Measurements from ENCODE around the gene CELF2. TPM values are rescaled to one million over a fixed set of nuclear protein-coding genes. Genes with fewer than 3 reads are reported as not detected.

Gene CELF2
- total and polyA plus RNA-seq, 2 of the 4 experiments (the other 2 are of a cell fraction), result 3.5 to 6.6 TPM

GRCh38 chr10:11159543-11160215 is 142.0 kb downstream of the CELF2 start:
- no peak overlapping the region for H2BK15ac ChIP-seq (ENCODE audit: low read depth, low read length)
- peaks cover 3% of the 10 kb centered on the region; the same call in 1 of the 2 replicates for H3K27me3 ChIP-seq (ENCODE audit: control insufficient read depth, insufficient read depth, low read length)
- no peak overlapping the region for H2AFZ ChIP-seq (replicated peaks; ENCODE audit: low read length, poor library complexity)
- H3K9ac ChIP-seq (ENCODE audit: low read depth, low read length), result no peak overlapping the region
- WGBS, 2 experiments (ENCODE audit: extremely low coverage in 2 of 2, insufficient read length in 1 of 2), result no CpG with 5 or more reads among the region's 8 CpGs
- intact Hi-C loops (cut with micrococcal nuclease) (no loop called here), dilution Hi-C loops (cut with HindIII; ENCODE audit: low sequenced_read_pairs, unreplicated experiment) (no loop called here), in situ Hi-C loops (cut with MboI; ENCODE audit: low sequenced_read_pairs) (no loop called here)
- BruUV-seq (replicated peaks), result no TSS peak
- DNase-seq (no peak), ATAC-seq (ENCODE audit: low read depth) (no peak)
- H3K23ac ChIP-seq (ENCODE audit: low read depth, low read length), result no peak overlapping the region
- no peak overlapping the region for H2AK5ac ChIP-seq (ENCODE audit: low read depth, low read length)
- peaks cover 4% of the 10 kb centered on the region; the same call in 1 of the 2 replicates for H3K4me1 ChIP-seq (ENCODE audit: control insufficient read depth, insufficient read depth, low read length)
- H4K91ac ChIP-seq (ENCODE audit: insufficient read depth, low read depth, low read length), result no peak overlapping the region
- H4K20me1 ChIP-seq (ENCODE audit: insufficient read depth, low read length), result no peaks in the 10 kb centered on the region
- no peak overlapping the region for H2BK20ac ChIP-seq (ENCODE audit: low read depth, low read length)
- ChIA-PET POLR2A (ENCODE audit: unreplicated experiment) (no interaction called here), CTCF (no interaction called here)
- no peak overlapping the region for H3K4me3 ChIP-seq (ENCODE audit: insufficient read depth, low read depth, low read length)
- H3K18ac ChIP-seq (ENCODE audit: low read depth, low read length), result no peak overlapping the region
- H2BK5ac ChIP-seq (ENCODE audit: low read depth, low read length, poor library complexity, severe bottlenecking), result no peak overlapping the region
- no peak overlapping the region for H4K8ac ChIP-seq (ENCODE audit: low read depth in 2 of 2, low read length in 2 of 2)
- H3K9me1 ChIP-seq (ENCODE audit: insufficient read depth, low read length), result no peaks in the 10 kb centered on the region
- no peak overlapping the region for H2AK9ac ChIP-seq (replicated peaks; ENCODE audit: low read depth, low read length, poor library complexity)
- H3K79me1 ChIP-seq (ENCODE audit: low read depth in 1 of 2, low read length in 2 of 2), result no peaks in the 10 kb centered on the region
- no peak overlapping the region for H4K5ac ChIP-seq (ENCODE audit: low read depth, low read length)
- no peak overlapping the region for H3K27ac ChIP-seq (ENCODE audit: insufficient read depth, low read length)
- TF ChIP-seq MAFK (IDR thresholded peaks at IDR 0.05; ENCODE audit: low read depth, low read length) (no peak), CHD1 (IDR thresholded peaks at IDR 0.05; ENCODE audit: low read depth, low read length) (no peak), POLR2A (IDR thresholded peaks at IDR 0.05; ENCODE audit: low read depth, low read length) (no peak), BHLHE40 (IDR thresholded peaks at IDR 0.05; ENCODE audit: low read depth, low read length) (no peak), MAZ (IDR thresholded peaks at IDR 0.05; ENCODE audit: borderline replicate concordance, low read depth, low read length) (no peak), ELK1 (IDR thresholded peaks at IDR 0.05; ENCODE audit: borderline replicate concordance, low read depth, low read length) (no peak)
- TF ChIP-seq, protein P1, sequence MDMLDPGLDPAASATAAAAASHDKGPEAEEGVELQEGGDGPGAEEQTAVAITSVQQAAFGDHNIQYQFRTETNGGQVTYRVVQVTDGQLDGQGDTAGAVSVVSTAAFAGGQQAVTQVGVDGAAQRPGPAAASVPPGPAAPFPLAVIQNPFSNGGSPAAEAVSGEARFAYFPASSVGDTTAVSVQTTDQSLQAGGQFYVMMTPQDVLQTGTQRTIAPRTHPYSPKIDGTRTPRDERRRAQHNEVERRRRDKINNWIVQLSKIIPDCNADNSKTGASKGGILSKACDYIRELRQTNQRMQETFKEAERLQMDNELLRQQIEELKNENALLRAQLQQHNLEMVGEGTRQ (IDR thresholded peaks at IDR 0.05; ENCODE audit: low read depth, low read length), result no peak
- H3K14ac ChIP-seq (replicated peaks; ENCODE audit: low read depth, low read length), result no peak overlapping the region
- H3K56ac ChIP-seq (ENCODE audit: extremely low read depth, insufficient read depth, low read length), result no peak overlapping the region
- H3K9me3 ChIP-seq (ENCODE audit: control insufficient read depth, insufficient read depth, low read length), result no peaks in the 10 kb centered on the region
- no peak overlapping the region for H3K4ac ChIP-seq (ENCODE audit: low read depth, low read length)
- H2BK120ac ChIP-seq (ENCODE audit: low read depth, low read length), result no peak overlapping the region
- no peaks in the 10 kb centered on the region for H3K36me3 ChIP-seq (ENCODE audit: control insufficient read depth, insufficient read depth, low read length)
- no peak overlapping the region for H3K4me2 ChIP-seq (ENCODE audit: low read depth, low read length)
